IPS-NIHi7 (cell line): Measurements from ENCODE around the gene DOCK7.

ENCODE experiments used
- DNase-seq: peaks from one replicate; pipeline ENCODE4 v3.0.0; 2012; ENCODE audit warnings: mixed read lengths; ENCODE audit errors: extremely low spot score

DOCK7 gene

DNA sequence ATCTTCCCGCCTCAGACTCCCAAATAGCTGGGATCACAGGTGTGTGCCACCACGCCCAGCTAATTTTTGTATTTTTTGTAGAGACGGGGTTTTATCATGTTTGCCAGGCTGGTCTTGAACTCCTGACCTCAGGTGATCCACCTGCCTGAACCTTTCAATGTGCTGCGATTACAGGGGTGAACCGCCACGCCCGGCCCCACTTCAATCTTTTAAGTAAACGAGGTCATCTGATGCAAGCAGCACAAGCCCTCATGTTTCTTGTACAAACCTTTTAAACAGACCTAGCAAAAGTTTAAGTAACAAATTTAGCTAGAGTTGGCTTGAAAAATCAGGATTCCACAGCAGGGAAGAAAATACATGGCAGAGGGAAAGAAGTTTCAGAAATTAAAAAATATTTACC lies 272.5 kb downstream of the DOCK7 start:
- no peak for DNase-seq

DNA sequence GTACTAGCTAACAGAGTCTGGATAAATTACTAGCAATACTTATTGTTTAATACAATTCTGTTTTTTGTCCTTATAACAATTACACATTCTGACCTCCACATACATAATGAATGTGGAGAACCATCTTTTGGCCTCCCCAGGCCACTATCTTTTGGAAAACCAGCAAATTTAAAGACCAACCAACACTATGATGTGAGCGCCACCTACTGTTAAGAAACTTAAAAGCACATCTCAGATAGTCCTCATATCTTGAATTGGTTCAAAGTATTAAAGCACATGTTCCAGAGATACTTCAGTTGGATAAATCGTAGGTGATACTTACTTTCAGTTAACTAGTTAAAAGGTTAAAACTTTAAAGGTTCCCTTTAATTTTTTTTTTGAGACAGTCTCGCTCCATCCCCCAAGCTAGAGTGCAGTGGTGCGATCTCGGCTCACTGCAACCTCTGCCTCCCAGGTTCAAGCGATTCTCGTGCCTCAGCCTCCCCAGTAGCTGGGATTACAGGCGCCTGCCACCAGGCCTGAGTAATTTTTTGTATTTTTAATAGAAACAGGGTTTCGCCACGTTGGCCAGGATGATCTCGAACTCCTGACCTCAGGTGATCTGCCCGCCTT lies 280.7 kb downstream of the DOCK7 start:
- DNase-seq: peak; percentile 65

DNA sequence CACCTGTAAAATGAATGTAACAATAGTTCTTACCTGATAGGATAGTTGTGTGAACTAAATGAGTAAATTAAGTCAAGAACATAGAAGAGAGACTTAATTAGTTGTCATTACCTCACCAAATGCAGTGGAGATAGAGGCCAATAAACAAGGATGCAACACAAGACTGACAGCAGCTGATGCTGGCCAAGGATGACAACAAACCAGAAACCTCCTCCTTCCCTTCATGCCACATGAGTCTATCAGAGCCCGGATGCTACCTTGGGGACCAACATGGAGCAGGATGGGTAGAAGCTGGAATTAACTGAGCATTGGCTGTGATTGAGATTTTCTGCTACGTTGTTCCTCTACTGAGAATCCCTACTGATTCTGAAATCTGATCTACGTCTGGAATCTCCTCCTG lies 281.6 kb downstream of the DOCK7 start:
- DNase-seq: no peak

DNA sequence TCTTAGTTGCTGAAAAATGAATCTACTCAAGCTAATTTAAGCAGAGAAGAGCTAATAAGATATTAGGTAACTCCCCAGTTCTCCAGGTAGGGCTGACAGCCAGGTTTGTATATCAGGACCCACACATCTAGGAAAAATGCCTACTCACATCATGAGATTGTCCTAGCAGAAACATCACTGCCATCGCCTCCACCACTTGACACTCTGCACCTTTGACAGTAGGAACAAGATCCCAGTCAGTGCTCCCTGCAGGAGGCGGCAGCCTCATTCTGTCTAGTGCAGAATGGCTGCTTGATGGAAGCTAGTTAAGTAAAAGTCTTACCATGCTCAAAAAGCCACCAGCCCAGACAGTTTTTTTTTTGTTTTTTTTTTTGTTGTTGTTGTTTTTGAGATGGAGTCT lies 282.9 kb downstream of the DOCK7 start:
- DNase-seq: no peak
